ENCODE results near the gene PRSS50. TPM values are rescaled to one million over a fixed set of nuclear protein-coding genes. Genes with fewer than 3 reads are reported as not detected.

The PRSS50 gene
- total and polyA plus RNA-seq, 2 donors (not counting 3 experiments of a cell fraction or from before 2014, with no cell fraction given) = not detected

GRCh38 chr3:46667657-46668056, 50.0 kb downstream of the PRSS50 start:
- no peak overlapping the region for H3K4me3 ChIP-seq (replicated peaks in 1 of 3; ENCODE audit: insufficient read depth in 1 of 3, low read depth in 1 of 3, low read length in 3 of 3)
- ChIA-PET POLR2A (no interaction called here), CTCF (no interaction called here)
- H3K9me3 ChIP-seq (replicated peaks; ENCODE audit: control insufficient read depth, insufficient read depth, low read length) = no peaks in the 10 kb centered on the region
- no peak overlapping the region for H2AFZ ChIP-seq (ENCODE audit: low read depth, low read length)
- no peak overlapping the region for H3K4me2 ChIP-seq (ENCODE audit: insufficient read depth, low read length)
- no peak overlapping the region for H3K27ac ChIP-seq (ENCODE audit: insufficient read depth, low read depth, low read length)
- no peaks in the 10 kb centered on the region for H3K79me2 ChIP-seq (ENCODE audit: control insufficient read depth, insufficient read depth, low read length)
- no peak for TF ChIP-seq MAX (IDR thresholded peaks at IDR 0.05; ENCODE audit: insufficient read depth, insufficient read length)
- no peak for TF ChIP-seq POLR2AphosphoS5 (IDR thresholded peaks at IDR 0.05; ENCODE audit: insufficient read depth, low read depth, low read length)
- no peak for TF ChIP-seq EZH2 (IDR thresholded peaks at IDR 0.05; ENCODE audit: borderline replicate concordance, low read depth, low read length, severe bottlenecking)
- no peak for TF ChIP-seq CTCF (IDR thresholded peaks at IDR 0.05; ENCODE audit: extremely low read depth in 1 of 2, insufficient read depth in 1 of 2, low read depth in 1 of 2, low read length in 2 of 2)
- TF ChIP-seq MYC (IDR thresholded peaks at IDR 0.05; ENCODE audit: low read depth, low read length) = no peak
- TF ChIP-seq JUN (IDR thresholded peaks at IDR 0.05; ENCODE audit: borderline replicate concordance, insufficient read depth, insufficient read length, low read depth) = no peak
- TF ChIP-seq FOS (IDR thresholded peaks at IDR 0.05; ENCODE audit: borderline replicate concordance, insufficient read depth, low read length) = no peak
- TF ChIP-seq GATA2 (IDR thresholded peaks at IDR 0.05; ENCODE audit: insufficient read depth, insufficient read length, low read depth, low read length) = no peak
- no peak for TF ChIP-seq POLR2A (IDR thresholded peaks at IDR 0.05; ENCODE audit: low read depth, low read length)
- DNase-seq (ENCODE audit: low read depth, low spot score) = no peak
- H3K4me1 ChIP-seq (ENCODE audit: control insufficient read depth, extremely low read depth, insufficient read depth, low read length) = no peaks in the 10 kb centered on the region
- no peaks in the 10 kb centered on the region for H3K36me3 ChIP-seq (ENCODE audit: control insufficient read depth in 2 of 2, extremely low read depth in 1 of 2, insufficient read depth in 2 of 2, low read length in 2 of 2)
- no peaks in the 10 kb centered on the region for H3K9me1 ChIP-seq (replicated peaks; ENCODE audit: control insufficient read depth, extremely low read depth, insufficient read depth, low read length)
- H4K20me1 ChIP-seq (replicated peaks; ENCODE audit: control insufficient read depth, extremely low read depth, insufficient read depth, low read length) = no peaks in the 10 kb centered on the region
- dilution Hi-C loops (cut with MboI; ENCODE audit: extremely low pct_ligation_motif_present, low sequenced_read_pairs) = no loop called here
- no peak for FAIRE-seq
- intact Hi-C loops (cut with micrococcal nuclease) = no loop called here
- no peaks in the 10 kb centered on the region for H3K27me3 ChIP-seq (ENCODE audit: control insufficient read depth in 2 of 2, insufficient read depth in 2 of 2, low read length in 2 of 2)
- H3K9ac ChIP-seq (replicated peaks; ENCODE audit: extremely low read depth, insufficient read depth, low read length) = no peak overlapping the region
- no TSS peak for BruUV-seq (replicated peaks)

Measured in endothelial cell of umbilical vein (primary cell).